ENCODE data around the gene PRICKLE1.

Gene PRICKLE1

DNA sequence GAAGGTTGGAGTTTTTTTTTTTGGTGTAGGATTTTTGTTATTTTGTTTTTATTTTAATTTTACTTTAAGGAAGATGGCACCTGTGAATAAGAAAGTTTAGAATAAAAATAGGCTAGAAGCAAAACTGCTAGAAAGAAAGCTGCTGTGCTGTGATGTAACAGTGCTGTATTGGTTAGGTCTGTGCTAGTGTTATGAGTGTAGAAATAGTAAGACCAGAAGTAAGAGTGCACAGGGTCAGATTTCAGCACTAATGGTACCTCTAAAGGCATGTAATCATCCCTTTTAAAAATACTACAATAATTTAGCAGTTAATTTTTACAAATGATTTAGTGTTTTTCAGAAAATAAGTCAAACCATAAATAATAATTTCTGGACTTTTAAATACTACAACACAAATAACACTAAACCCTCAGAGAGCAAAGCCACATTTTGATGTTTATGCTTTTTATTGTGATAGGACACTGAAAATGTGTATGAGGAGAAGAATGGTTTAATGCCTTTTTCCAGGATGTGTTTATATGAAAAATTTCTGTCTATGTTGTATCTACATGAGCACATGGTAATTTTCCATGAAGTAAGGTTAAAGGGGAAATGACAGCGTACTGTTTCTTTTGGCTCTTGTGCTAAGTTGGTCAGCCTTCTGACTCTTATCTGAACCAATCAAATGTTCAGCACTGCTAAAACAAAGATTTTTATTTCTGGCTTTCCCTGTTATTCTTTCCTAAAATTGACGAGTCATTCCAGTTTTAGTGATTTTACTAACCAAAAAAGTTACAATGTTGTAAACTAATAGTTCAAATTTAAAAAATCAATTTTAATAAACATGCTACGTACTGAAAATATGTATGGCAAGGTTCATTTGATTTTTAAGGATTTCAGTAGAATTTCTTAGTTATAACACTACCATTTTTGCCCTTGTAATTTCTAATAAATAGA is 167.4 kb downstream of the PRICKLE1 start:
- Histone ChIP-seq H3K4me3 (ENCODE audit: low read depth, low read length) (no peak overlapping the region), H3K27ac (peak overlapping the region; percentile 83), H3K36me3 (replicated peaks) (no peaks in the 10 kb centered on the region), H3K27me3 (replicated peaks) (no peaks in the 10 kb centered on the region)
- TF ChIP-seq, protein P1, sequence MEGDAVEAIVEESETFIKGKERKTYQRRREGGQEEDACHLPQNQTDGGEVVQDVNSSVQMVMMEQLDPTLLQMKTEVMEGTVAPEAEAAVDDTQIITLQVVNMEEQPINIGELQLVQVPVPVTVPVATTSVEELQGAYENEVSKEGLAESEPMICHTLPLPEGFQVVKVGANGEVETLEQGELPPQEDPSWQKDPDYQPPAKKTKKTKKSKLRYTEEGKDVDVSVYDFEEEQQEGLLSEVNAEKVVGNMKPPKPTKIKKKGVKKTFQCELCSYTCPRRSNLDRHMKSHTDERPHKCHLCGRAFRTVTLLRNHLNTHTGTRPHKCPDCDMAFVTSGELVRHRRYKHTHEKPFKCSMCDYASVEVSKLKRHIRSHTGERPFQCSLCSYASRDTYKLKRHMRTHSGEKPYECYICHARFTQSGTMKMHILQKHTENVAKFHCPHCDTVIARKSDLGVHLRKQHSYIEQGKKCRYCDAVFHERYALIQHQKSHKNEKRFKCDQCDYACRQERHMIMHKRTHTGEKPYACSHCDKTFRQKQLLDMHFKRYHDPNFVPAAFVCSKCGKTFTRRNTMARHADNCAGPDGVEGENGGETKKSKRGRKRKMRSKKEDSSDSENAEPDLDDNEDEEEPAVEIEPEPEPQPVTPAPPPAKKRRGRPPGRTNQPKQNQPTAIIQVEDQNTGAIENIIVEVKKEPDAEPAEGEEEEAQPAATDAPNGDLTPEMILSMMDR (IDR thresholded peaks at IDR 0.05; ENCODE audit: low read depth, low read length, missing control alignments) = no peak
- in situ Hi-C loops (cut with HindIII; ENCODE audit: low pct_ligation_motif_present, low sequenced_read_pairs) = no loop called here
- DNase-seq = peak; percentile 57

DNA sequence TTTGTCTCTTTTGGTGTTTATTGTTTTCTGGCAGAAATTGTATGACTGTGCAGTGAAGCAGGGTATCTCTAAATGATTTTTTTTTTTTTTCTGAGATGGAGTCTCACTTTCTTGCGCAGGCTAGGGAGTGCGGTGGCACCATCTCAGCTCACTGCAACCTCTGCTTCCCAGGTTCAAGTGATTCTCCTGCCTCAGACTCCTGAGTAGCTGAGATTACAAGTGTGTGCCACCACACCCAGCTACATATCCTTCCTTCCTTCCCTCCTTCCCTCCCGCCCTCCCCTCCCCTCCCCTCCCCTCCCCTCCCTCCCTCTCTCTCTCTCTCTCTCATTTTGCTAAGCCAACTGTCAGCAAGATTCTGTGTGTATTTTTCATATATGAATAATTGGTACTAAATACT is 169.2 kb downstream of the PRICKLE1 start:
- Histone ChIP-seq H3K36me3 (replicated peaks) (no peaks in the 10 kb centered on the region), H3K27ac (no peak overlapping the region), H3K27me3 (replicated peaks) (no peaks in the 10 kb centered on the region), H3K4me3 (ENCODE audit: low read depth, low read length) (no peak overlapping the region)
- DNase-seq = no peak
- in situ Hi-C loops (cut with HindIII; ENCODE audit: low pct_ligation_motif_present, low sequenced_read_pairs) = no loop called here
- TF ChIP-seq, protein P1 (IDR thresholded peaks at IDR 0.05; ENCODE audit: low read depth, low read length, missing control alignments) = no peak

DNA sequence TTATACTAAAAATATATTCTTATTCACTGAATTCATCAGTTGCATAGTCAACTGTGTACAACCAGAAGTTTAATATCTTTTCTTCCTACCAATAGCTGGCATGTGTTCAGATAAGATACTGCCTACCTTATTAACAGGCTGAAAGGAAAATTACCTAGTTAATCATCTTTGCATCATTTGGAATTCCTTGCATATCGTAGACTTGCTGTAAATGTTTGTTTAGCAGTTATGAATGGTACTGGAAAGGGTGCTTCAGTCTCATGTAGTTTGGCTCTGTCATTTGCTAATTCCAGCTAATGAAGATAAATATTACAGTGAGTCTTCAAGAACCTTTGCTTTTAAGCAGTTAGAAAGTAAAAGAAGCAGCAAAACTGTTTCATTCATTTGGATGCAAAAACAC is 179.2 kb downstream of the PRICKLE1 start:
- H3K27ac ChIP-seq = no peak overlapping the region
- no peaks in the 10 kb centered on the region for H3K27me3 ChIP-seq (replicated peaks)
- H3K4me3 ChIP-seq (ENCODE audit: low read depth, low read length) = no peak overlapping the region
- no peaks in the 10 kb centered on the region for H3K36me3 ChIP-seq (replicated peaks)
- in situ Hi-C loops (cut with HindIII; ENCODE audit: low pct_ligation_motif_present, low sequenced_read_pairs) = no loop called here
- no peak for DNase-seq
- TF ChIP-seq, protein P1 (IDR thresholded peaks at IDR 0.05; ENCODE audit: low read depth, low read length, missing control alignments) = no peak

DNA sequence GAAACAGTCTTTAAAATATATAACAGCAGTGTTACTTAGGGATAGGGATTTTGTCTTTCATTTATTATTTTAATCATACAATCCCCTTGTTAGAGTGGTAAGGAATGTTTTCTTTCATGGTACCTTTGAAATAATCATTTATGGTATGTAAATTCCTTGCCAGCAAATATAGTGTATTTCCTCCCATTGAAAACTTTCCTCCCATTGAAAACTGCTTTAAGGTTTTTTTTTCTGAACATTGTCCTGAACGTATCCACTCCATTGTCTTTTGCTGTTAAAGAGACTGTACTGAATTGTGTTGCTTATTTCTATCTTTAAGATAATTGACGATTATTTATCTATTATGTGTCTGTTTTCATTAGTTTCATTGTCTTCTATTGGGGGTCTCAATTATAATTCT is 180.1 kb downstream of the PRICKLE1 start:
- no peak overlapping the region for H3K4me3 ChIP-seq (ENCODE audit: low read depth, low read length)
- H3K27me3 ChIP-seq (replicated peaks) = no peaks in the 10 kb centered on the region
- DNase-seq = no peak
- TF ChIP-seq, protein P1 (IDR thresholded peaks at IDR 0.05; ENCODE audit: low read depth, low read length, missing control alignments) = no peak
- no peaks in the 10 kb centered on the region for H3K36me3 ChIP-seq (replicated peaks)
- in situ Hi-C loops (cut with HindIII; ENCODE audit: low pct_ligation_motif_present, low sequenced_read_pairs) = no loop called here
- no peak overlapping the region for H3K27ac ChIP-seq

DNA sequence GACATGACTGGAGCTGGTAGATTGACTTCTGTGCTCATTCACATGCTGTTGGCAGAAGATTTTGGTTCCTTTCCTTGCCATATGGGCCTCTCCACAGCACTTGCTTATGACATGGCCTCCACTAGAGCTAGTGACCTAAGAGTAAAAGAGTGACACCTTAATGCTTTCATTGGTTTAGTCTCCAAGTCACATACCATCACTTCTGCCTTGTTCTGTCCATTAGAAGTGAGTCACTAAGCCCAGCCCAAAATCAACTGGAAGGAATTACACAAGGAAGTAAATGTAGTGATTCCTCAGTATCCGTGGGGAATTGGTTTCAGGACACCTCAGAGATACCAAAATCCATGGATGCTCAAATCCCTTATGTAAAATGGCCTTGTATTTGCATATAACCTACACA is 182.2 kb downstream of the PRICKLE1 start:
- in situ Hi-C loops (cut with HindIII; ENCODE audit: low pct_ligation_motif_present, low sequenced_read_pairs) = no loop called here
- TF ChIP-seq, protein P1 (IDR thresholded peaks at IDR 0.05; ENCODE audit: low read depth, low read length, missing control alignments) = no peak
- Histone ChIP-seq H3K4me3 (ENCODE audit: low read depth, low read length) (no peak overlapping the region), H3K36me3 (replicated peaks) (no peaks in the 10 kb centered on the region), H3K27ac (no peak overlapping the region), H3K27me3 (replicated peaks) (no peaks in the 10 kb centered on the region)
- DNase-seq = no peak
